Skin epidermis (tissue), 12 donors: ENCODE data around the gene KLF7.
"Not testable (repeated sequence)": the region's sequence is repeated elsewhere in the genome, so short reads cannot be mapped to it uniquely, and the experiment has no call there.

ENCODE experiments used
- H3K27ac ChIP-seq, 21 experiments: fragments of 200-600 bp; sonication (generic) in 11 of 21; one replicate each; pipeline ENCODE4 v1.5.0; 2020; ENCODE audit warnings: mild to moderate bottlenecking in 3 of 21, inconsistent platforms in 2 of 21, moderate library complexity in 2 of 21
- H3K4me3 ChIP-seq, 7 experiments: fragments of 200-600 bp; sonication (generic) in 2 of 7; one replicate each; pipeline ENCODE4 v1.5.0; 2020; ENCODE audit warnings: inconsistent platforms in 2 of 7, mild to moderate bottlenecking in 2 of 7, moderate library complexity in 1 of 7

Gene KLF7

GRCh38 chr2:207041786-207042554 lies 123.8 kb downstream of the KLF7 start:
- peak overlapping the region in 1 of 7 experiments; percentile 17 for H3K4me3 ChIP-seq
- peak overlapping the region in 6 of 21 experiments; percentile 31 to 67 (median 48) for H3K27ac ChIP-seq

- Histone ChIP-seq H3K27ac (peak overlapping the region in 8 of 21 experiments; percentile 17 to 52 (median 44)), H3K4me3 (peak overlapping the region in 1 of 7 experiments; percentile 17)
These were observed 124.5 kb downstream of the KLF7 start for GRCh38 chr2:207041279-207041678.

DNA sequence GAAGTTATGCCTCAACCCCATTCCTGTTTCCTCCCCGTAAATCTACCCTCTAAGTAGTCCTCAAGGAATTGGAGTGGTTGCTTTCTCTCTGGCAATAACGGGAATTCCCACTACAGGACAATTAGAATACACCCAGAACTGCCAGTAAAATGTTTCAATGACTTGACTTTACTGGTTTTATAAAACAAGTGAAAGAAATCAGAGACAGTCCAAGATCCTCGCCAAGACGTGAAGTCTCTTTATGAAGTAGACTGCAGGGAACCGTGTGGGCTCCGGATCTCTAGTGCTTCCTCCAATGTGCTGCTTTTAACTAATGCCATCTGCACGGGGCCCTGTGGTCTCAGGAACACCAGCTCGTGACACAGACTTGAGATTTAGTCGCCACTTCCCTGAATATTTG lies 125.1 kb downstream of the KLF7 start:
- Histone ChIP-seq H3K27ac (peak overlapping the region in 5 of 21 experiments; percentile 31 to 52 (median 46)), H3K4me3 (no peak overlapping the region)

DNA sequence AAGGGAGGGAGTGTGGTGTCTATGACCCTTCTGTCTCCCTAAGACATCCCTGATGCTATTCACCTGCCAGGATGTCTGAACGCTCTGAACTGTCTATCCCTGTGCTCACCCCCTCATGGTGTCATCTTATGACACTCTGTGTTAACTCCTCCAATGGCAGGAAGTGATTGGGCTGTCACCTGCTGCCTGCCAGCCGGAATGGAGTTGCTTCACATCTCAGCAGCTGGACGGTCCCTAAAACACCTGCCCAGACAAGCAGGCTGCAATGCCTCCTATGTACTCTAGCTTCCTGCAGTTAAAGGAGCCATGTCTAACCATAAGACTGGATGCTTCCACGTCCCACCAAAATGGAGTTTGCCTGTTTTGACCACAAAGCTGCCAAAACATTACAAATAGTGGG lies 126.5 kb downstream of the KLF7 start:
- Histone ChIP-seq H3K27ac (no peak overlapping the region), H3K4me3 (no peak overlapping the region)

DNA sequence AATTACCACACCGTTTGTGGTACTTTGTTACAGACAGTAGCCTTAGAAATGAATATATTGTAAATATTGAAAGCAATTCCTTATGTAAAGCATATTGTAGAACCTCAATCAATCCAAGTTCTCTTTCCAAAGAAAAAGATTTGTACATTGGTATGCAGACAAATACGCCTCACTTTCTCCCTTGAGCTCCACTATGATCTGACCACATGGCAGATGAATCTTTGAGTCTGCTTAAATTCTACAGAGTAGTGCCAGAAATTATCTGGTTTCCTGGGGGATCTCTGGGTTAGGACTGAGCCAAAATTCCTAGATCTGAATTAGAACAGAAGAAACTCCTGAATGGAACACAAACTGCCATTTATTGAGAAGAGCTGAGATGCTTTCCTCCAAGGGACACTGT lies 127.4 kb downstream of the KLF7 start:
- Histone ChIP-seq H3K27ac (no peak overlapping the region), H3K4me3 (no peak overlapping the region)

- Histone ChIP-seq H3K27ac (no peak overlapping the region), H3K4me3 (no peak overlapping the region)
These were observed 127.9 kb downstream of the KLF7 start for GRCh38 chr2:207037896-207038295.

DNA sequence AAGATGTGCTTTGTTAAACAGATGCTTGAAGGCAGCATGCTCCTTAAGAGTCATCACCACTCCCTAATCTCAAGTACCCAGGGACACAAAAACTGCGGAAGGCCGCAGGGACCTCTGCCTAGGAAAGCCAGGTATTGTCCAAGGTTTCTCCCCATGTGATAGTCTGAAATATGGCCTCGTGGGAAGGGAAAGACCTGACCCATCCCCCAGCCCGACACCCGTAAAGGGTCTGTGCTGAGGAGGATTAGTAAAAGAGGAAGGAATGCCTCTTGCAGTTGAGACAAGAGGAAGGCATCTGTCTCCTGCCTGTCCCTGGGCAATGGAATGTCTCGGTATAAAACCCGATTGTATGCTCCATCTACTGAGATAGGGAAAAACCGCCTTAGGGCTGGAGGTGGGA lies 128.7 kb downstream of the KLF7 start:
- not testable (repeated sequence) for H3K27ac ChIP-seq, H3K4me3 ChIP-seq

DNA sequence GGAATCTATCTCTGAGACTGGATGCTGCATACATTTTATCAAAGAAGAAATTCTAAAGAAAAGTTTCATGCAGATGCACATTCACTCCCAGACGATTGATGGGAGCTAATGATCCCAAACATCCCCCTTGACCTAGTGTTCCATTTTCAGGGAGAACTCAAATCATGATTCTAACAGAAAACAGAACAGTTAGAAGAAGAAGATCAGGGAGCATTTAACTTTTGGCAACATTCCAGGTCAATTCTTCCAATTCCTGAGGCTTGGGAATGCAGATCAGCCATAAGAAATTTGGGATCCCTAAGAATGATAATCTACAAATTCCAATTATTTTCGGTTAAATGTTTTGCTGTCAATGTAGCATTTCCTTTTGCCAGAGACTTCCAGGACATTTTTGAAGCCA lies 129.9 kb downstream of the KLF7 start:
- Histone ChIP-seq H3K4me3 (no peak overlapping the region), H3K27ac (no peak overlapping the region)

GRCh38 chr2:207032490-207032889 lies 133.3 kb downstream of the KLF7 start:
- Histone ChIP-seq H3K4me3 (no peak overlapping the region), H3K27ac (no peak overlapping the region)
